Chondrocyte (in vitro differentiated cells): ENCODE measurements around the gene PRDM12. TPM values are rescaled to one million over a fixed set of nuclear protein-coding genes. Genes with fewer than 3 reads are reported as not detected.
A peak's percentile ranks its signal among the peaks of the same experiment; 100 is the strongest.
"Not testable (repeated sequence)": the region's sequence is repeated elsewhere in the genome, so short reads cannot be mapped to it uniquely, and the experiment has no call there.

Source experiments
- DNase-seq: peaks from one replicate; pipeline ENCODE4 v3.0.0; 2021; ENCODE audit warnings: mixed read lengths, low spot score
- H3K27ac Mint-ChIP-seq: one replicate; pipeline ENCODE4 v1.8.0; 2021; ENCODE audit warnings: mild to moderate bottlenecking, moderate library complexity, mixed read lengths; ENCODE audit not compliant: unreplicated experiment
- H3K27me3 Mint-ChIP-seq: 2 replicates; pipeline ENCODE4 v1.8.0; 2021; ENCODE audit warnings: low read depth, mixed read lengths
- H3K36me3 Mint-ChIP-seq: 2 replicates; pipeline ENCODE4 v1.8.0; 2021; ENCODE audit warnings: low read depth, mixed read lengths
- H3K4me1 Mint-ChIP-seq: 2 replicates; pipeline ENCODE4 v1.8.0; 2021; ENCODE audit warnings: low read depth, mild to moderate bottlenecking, mixed read lengths
- H3K4me3 Mint-ChIP-seq: one replicate; pipeline ENCODE4 v1.8.0; 2021; ENCODE audit warnings: mild to moderate bottlenecking, moderate library complexity, mixed read lengths; ENCODE audit not compliant: unreplicated experiment
- H3K9me3 Mint-ChIP-seq: 2 replicates; pipeline ENCODE4 v1.8.0; 2021; ENCODE audit warnings: low read depth, mixed read lengths
- total RNA-seq: library from RNA; stranded (reverse); gene quantifications from 3 replicates; pipeline ENCODE4 v1.2.1, GENCODE V29; 2021
- TF ChIP-seq, protein P1 (sequence below): fragments of 200-600 bp; sonication (generic); IDR thresholded peaks from 2 replicates; pipeline ENCODE4 v1.5.0; 2021; ENCODE audit warnings: antibody characterized with exemption, mild to moderate bottlenecking, moderate library complexity

PRDM12 gene
- total RNA-seq, 1 donor from 2014 or later: 0.10 TPM

DNA sequence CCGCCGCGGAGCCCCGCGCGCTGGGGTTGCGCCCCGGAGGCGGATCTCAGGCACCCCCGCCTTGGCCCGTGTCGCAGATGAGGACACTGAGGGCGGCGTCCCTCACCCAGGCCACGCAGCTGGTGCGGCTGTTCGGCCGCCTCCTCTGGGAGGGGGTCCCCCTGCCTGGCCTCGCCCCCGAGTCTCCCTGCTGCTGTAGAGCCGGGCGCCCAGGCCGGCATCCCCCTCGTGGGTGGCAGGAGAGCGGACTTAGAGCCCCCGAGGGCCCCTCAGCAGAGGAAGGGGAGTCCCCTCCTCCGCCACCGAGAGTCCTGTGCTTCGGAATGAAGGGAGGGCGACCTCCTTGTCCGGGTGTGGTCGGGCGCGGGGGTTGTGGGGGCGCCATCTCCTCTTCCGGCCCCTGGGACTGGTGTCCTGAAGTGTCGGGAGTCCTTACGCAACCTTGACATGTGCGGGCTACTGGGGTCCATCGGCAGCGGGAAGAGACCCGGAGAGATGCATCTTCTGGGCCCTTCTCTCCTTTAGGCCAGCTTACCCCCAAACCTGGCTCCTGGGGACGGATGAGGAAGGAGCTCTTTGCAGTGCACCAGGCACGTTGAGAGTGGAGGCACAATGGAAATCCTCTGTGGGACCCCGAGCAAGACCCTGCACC, 17.5 kb downstream of the PRDM12 start:
- Mint-ChIP-seq H3K9me3 (no peaks in the 10 kb centered on the region), H3K4me1 (peaks cover 7% of the 10 kb centered on the region), H3K36me3 (no peaks in the 10 kb centered on the region), H3K27me3 (peaks cover 3% of the 10 kb centered on the region), H3K27ac (no peak overlapping the region), H3K4me3 (peak overlapping the region; percentile 69)
- TF ChIP-seq, protein P1, sequence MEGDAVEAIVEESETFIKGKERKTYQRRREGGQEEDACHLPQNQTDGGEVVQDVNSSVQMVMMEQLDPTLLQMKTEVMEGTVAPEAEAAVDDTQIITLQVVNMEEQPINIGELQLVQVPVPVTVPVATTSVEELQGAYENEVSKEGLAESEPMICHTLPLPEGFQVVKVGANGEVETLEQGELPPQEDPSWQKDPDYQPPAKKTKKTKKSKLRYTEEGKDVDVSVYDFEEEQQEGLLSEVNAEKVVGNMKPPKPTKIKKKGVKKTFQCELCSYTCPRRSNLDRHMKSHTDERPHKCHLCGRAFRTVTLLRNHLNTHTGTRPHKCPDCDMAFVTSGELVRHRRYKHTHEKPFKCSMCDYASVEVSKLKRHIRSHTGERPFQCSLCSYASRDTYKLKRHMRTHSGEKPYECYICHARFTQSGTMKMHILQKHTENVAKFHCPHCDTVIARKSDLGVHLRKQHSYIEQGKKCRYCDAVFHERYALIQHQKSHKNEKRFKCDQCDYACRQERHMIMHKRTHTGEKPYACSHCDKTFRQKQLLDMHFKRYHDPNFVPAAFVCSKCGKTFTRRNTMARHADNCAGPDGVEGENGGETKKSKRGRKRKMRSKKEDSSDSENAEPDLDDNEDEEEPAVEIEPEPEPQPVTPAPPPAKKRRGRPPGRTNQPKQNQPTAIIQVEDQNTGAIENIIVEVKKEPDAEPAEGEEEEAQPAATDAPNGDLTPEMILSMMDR: no peak
- no peak for DNase-seq

DNA sequence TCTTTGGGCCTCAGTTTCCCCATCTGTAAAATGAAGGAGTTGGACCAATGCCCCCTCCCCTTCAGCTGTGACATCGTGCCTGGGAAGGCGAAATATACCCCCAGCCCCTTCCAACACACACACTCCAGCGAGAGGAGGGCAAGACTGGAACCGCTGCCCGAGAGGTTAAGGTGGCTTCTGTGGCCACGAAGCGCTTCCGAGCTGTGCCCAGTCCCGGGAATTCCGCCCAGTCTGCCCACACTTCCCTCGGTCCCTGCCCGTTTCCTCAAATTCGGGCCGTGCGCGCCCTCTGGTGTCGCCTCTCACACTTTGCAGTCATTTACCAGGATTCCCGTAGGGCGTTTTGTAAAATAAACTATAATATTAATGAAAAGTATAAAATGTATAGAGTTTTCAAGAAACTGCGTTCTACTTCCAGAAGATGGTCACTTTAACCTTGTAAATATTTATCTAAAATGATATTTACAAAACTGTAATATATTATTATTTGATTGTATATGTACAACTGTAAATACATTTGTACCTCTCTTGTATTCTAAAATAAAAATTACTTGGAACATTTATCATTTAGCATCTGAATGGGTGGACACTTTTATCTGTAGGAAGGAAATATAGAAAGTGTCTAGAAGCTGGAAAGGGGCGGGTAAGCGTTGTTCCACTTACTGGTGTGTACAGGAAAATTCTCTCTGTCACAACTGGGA, 18.2 kb downstream of the PRDM12 start:
- peak overlapping the region; percentile 69 for H3K4me3 Mint-ChIP-seq
- DNase-seq: no peak
- no peaks in the 10 kb centered on the region for H3K9me3 Mint-ChIP-seq
- H3K36me3 Mint-ChIP-seq: no peaks in the 10 kb centered on the region
- no peaks in the 10 kb centered on the region for H3K27me3 Mint-ChIP-seq
- H3K27ac Mint-ChIP-seq: no peak overlapping the region
- peaks cover 7% of the 10 kb centered on the region for H3K4me1 Mint-ChIP-seq
- TF ChIP-seq, protein P1: peak; percentile 92

DNA sequence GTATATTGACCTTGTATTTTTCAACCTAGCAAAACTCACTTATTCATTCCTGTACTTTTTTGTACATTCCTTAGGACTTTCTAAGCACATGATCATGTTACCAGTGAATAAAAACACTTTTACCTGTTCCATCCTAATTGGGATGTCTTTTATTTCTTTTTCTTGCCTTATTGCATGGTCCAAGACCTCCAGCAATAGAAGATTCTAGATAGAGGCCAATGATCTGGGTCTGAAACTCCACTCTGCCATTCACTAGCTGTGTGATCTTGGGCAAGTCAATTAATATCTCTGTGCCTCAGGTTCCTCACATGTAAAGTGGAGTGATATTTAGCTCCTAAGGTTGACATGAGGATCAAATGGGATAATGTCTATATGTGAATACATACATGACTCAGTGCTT, 20.7 kb downstream of the PRDM12 start:
- H3K4me3 Mint-ChIP-seq: no peak overlapping the region
- H3K4me1 Mint-ChIP-seq: peaks cover 7% of the 10 kb centered on the region
- H3K36me3 Mint-ChIP-seq: no peaks in the 10 kb centered on the region
- no peaks in the 10 kb centered on the region for H3K9me3 Mint-ChIP-seq
- no peak overlapping the region for H3K27ac Mint-ChIP-seq
- no peaks in the 10 kb centered on the region for H3K27me3 Mint-ChIP-seq
- TF ChIP-seq, protein P1: no peak
- DNase-seq: no peak

DNA sequence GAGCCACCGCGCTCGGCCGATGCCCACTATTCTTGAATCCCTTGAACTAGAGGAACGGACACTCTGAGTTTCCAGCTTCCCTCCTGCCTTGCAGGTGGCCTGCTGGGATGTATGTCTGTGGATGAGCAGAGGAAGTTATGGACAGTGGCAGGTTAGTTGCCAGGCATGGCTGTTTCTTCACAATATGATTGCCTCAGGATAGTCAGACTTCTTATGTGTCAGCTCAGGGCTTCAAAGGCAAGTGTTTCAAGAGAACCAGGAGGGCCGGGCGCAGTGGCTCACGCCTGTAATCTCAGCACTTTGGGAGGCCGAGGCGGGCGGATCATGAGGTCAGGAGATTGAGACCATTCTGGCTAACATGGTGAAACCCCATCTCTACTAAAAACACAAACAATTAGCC, 21.6 kb downstream of the PRDM12 start:
- peaks cover 12% of the 10 kb centered on the region for H3K4me1 Mint-ChIP-seq
- H3K27ac Mint-ChIP-seq, H3K36me3 Mint-ChIP-seq, DNase-seq, H3K4me3 Mint-ChIP-seq, H3K27me3 Mint-ChIP-seq, H3K9me3 Mint-ChIP-seq: not testable (repeated sequence)

DNA sequence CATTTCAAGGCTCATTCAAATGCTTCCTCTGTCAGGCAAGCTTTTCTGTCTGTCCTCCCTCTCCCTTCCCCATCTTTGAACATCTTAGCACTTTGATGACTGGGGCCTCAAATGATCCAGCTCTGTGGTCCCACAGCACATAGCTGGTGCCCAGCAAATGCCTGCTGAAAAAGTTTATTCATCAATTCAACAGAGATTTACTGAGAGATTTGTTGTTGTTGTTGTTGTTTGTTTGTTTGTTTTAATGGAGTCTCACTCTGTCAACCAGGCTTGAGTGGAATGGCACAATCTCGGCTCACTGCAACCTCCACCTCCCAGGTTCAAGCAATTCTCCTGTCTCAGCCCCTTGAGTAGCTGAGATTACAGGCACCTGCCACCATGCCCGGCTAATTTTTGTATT, 23.2 kb downstream of the PRDM12 start:
- DNase-seq: no peak
- Mint-ChIP-seq H3K27me3 (no peaks in the 10 kb centered on the region), H3K9me3 (no peaks in the 10 kb centered on the region), H3K36me3 (no peaks in the 10 kb centered on the region), H3K27ac (no peak overlapping the region), H3K4me3 (no peak overlapping the region), H3K4me1 (peaks cover 6% of the 10 kb centered on the region)
- TF ChIP-seq, protein P1: no peak
